GM18505 (cell line): ENCODE data around the gene STK17B.
"Not testable (repeated sequence)": the region's sequence is repeated elsewhere in the genome, so short reads cannot be mapped to it uniquely, and the experiment has no call there.

Experiments
- ATAC-seq: cut with Tn5 transposase; IDR thresholded peaks from one replicate; pipeline ENCODE4 v1.9.1; 2021; ENCODE audit not compliant: unreplicated experiment
- POLR2A ChIP-seq: IDR thresholded peaks from 4 replicates; pipeline ENCODE4 v1.6.1; 2011; ENCODE audit warnings: borderline replicate concordance; ENCODE audit not compliant: insufficient read depth, insufficient read length; ENCODE audit errors: extremely low read depth

Gene STK17B

DNA sequence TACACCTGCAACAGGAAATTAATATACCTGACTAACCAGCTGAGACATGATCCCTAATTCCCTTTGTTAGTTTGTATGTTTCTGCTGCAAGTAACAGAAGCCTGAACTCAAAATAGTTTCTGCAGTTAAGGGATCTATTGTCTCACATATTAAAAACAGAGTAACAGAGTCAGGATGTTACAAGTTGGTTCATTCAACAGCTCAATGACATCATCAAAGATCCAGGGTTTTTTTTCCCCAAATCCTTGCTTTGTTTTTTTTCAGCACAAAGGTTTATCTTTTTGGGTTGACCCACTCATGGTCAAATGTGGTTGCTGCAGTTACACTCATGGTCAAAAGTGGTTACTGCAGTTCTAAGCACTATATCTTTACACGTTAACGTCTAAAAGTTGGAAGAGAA, 67.8 kb downstream of the STK17B start:
- TF ChIP-seq POLR2A = no peak
- ATAC-seq = no peak

DNA sequence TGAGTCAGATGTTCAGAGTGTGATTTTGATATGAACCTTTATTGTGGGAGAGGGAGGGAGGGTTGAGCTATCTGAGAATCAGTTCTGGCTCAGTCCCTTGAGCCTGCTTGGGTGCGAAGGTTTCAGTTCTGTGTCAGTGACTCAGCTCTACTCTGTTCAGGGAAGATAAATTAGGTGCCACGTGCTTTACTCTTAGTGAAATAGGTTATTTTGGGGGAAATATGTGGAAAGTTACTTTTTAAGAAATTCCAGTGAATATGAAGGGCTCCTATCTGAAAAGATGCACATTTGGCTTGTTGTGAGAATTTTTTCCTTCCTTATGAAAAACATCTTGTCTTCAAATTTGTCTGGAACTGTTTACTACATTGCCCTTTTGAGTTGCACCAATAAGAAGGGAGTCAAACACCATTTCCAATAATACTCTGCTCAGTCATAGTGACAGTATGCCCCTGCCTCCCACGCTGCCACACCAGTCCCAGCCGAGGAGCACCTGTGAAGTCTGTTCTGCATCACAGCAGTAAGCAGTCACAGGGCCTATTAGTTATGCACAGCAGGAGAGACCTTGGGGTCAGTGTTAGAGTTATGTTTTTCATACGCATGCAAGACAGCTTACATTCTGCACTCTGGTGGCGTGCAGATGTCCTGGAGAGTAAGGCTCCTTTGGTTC, 69.9 kb downstream of the STK17B start:
- no peak for TF ChIP-seq POLR2A
- ATAC-seq = peak; percentile 97

DNA sequence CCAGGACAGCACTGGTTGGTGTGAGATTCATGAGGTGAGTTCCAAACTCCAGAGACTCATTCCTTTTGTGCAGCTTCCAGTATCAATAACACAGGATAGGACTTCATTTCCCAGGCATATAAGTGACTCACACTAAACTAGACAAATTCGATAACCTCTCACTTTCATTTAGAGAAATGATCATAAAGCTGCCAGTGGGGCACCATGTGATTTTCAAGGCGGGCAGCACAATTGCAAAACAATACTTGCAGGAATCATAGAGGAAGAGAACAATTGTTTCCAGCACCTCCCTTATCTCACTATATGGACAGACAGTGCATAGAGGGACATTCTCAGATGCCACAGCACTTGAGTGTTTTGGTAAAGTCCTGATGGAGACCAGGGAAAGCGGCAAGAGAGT, 71.5 kb downstream of the STK17B start:
- TF ChIP-seq POLR2A = no peak
- no peak for ATAC-seq

DNA sequence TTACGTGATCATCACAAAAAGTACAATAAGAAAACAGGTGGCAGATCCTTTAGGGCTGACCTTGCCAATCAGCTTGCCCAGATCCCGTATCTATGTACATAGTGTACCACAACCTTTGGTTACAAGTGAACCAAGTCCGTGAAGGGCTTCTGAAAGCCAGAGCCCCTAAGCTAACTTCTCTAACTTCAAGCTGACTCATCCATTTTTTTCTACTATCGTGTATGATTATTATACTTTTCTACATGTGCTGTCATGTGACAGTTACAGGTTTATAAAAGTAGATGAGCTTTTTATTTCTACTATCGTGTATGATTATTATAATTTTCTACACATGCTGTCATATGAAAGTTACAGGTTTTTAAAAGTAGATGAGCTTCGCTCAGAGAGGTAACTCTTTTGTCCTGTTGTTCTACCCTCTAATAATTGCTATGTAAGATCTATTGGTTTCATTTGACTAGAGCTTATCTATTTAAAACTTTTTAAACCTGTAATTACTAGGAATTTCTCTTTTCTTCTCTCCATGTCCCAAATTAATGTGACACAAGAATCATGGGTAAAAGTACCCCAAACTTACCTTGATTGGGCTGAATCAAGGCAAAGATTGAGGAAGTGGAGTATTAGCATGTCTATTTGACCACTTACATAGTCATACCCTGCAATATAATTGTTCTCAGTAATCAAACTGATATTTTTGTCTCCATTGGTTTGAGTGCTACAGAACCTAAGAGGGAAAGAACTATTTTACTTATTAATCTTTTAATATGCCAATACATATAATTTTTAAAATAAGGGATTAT, 73.3 kb downstream of the STK17B start:
- no peak for ATAC-seq
- no peak for TF ChIP-seq POLR2A

DNA sequence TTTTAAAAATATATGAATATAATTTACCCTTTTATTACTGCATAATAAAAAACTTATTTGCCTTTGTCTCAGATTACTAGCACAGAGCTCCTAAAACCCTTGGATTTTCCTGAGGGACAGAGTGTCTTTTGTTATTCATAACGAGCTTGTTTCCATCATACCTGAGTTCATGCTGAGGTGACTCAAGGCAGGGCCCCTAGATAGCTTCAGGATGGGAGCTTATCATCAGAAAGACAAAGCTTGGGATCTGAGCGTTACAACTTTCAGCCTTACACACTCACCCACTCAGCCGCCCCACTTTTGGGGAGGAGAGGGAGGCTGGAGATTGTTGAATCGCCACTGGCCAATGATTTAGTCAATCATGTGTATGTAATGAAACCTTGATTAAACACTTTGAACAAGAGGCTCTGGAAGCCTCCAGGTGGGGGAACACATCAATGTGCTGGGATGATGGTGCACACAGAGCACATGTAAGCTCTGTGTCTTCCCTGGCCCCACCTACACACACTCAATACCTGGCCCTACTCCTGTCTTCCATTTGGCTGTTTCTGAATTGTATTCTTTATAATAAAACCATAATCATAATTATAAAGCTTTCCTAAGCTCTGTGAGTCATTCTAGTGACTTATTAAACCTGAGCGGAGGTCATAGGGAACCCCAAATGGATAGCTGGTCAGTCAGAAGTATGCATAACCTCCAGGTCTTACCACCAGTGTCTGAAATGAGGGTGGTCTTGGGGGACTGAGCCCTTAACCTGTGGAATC, 74.2 kb downstream of the STK17B start:
- no peak for TF ChIP-seq POLR2A
- no peak for ATAC-seq

DNA sequence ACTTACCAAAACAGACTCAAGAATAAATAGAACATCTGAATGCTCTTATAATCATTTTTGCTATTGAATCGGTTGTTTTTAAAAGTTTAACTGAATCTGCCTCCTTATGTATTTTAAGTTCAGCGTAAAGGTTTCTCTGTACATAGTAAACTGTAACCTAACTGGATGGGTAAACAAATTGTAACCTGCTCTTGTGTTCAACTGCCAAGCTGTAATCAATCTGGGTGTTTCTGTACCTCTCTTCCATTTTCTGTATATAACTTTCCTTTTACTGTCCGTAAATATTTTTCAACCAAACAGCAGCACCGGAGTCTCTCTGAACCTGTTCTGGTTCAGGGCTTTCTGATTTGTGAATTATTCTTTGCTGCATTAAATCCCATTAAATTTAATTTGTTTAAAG, 75.1 kb downstream of the STK17B start:
- no peak for ATAC-seq
- TF ChIP-seq POLR2A = no peak

DNA sequence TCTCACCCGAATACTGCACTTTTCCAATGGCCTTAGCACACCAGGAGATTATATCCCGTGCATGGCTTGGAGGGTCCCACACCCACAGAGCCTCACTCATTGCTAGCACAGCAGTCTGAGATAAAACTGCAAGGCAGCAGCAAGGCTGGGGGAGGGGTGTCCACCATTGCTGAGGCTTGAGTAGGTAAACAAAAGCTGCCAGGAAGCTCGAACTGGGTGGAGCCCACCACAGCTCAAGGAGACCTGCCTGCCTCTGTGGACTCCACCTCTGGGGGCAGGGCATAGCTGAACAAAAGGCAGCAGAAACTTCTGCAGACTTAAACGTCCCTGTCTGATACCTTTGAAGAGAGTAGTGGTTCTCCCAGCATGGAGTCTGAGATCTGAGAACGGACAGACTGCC, 81.9 kb downstream of the STK17B start:
- not testable (repeated sequence) for ATAC-seq

DNA sequence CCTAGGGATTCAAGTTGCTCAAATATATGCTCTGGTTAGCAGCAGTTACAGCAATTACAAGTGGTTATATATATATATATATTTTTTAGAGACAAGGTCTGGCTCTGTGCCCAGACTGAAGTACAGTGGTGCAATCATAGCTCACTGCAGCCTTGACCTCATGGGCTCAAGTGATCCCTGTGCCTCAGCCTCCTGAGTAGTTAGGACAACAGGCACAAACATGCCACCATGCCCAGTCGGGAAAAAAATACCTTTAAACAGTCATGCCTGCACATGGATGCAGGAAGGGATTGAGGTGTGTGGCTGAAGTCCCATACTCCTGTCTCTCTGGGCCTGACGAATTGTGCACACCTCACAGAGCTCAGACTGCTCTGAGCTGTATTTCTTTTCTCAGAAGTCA, 83.2 kb downstream of the STK17B start:
- ATAC-seq = no peak

DNA sequence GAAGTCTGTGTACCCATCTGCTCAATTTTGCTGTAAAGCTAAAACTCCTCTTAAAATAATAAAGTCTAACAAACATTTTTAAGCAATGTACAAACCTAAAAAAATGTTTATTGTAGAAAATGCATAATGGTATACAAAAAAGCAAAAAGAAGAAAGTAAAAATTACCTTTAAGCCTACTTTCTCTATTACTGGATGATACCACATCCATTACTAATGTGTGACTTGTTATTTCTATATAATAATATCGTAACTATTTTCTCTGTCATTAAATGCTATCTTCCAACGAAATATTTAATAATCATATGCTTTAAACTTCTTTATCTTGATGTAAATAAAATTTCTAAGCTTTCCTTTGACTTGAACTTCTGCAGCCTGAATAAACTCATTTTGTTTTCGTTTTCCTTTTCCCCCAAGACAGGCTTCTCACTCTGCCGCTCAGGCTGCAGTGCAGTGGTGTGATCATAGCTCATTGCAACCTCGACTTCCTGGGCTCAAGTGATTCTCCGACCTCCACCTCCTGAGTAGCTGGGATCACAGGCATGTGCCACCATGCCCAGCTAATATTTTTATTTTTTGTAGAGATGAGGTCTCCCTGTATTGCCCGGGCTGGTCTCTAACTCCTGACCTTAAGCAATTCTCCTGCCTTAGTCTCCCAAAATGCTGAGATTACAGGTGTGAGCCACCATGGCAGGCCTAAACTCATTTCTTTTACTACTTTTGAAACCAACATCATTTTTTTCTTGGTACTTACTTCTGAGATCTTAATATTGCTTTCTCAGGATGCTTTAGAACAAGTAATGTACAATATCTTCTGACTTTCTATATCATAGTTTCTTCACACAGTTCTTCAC, 84.6 kb downstream of the STK17B start:
- peak; percentile 55 for ATAC-seq

More for the DNA sequence above, 83.2 kb downstream of the STK17B start:
- TF ChIP-seq POLR2A = no peak

DNA sequence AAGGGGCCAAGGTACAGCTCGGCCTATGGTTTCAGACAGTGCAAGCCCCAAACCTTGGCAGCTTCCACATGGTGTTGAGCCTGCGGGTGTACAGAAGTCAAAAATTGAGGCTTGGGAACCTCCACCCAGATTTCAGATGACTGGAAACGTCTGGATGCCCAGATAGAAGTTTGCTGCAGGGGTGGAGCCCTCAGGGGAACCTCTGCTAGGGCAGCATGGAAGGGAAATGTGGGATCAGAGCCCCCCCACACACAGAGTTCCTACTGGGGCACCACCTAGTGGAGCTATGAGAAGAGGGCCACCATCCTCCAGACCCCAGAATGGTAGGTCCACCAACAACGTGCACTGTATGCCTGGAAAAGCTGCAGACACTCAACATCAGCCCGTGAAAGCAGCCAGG, 87.8 kb downstream of the STK17B start:
- no peak for ATAC-seq
- no peak for TF ChIP-seq POLR2A

More for the DNA sequence above, 84.6 kb downstream of the STK17B start:
- no peak for TF ChIP-seq POLR2A
